C4-2B (cell line): ENCODE results near the gene NCOR2.

Experiments used
- ZFX ChIP-seq: fragments of 450-650 bp; IDR thresholded peaks from 2 replicates; pipeline ENCODE4 v1.6.1; 2017
- TF ChIP-seq, protein P1 (sequence below): fragments of 450-650 bp; conservative IDR thresholded peaks from 2 replicates; pipeline ENCODE4 v1.5.1; 2017; ENCODE audit warnings: mild to moderate bottlenecking

- TF ChIP-seq, protein P1, sequence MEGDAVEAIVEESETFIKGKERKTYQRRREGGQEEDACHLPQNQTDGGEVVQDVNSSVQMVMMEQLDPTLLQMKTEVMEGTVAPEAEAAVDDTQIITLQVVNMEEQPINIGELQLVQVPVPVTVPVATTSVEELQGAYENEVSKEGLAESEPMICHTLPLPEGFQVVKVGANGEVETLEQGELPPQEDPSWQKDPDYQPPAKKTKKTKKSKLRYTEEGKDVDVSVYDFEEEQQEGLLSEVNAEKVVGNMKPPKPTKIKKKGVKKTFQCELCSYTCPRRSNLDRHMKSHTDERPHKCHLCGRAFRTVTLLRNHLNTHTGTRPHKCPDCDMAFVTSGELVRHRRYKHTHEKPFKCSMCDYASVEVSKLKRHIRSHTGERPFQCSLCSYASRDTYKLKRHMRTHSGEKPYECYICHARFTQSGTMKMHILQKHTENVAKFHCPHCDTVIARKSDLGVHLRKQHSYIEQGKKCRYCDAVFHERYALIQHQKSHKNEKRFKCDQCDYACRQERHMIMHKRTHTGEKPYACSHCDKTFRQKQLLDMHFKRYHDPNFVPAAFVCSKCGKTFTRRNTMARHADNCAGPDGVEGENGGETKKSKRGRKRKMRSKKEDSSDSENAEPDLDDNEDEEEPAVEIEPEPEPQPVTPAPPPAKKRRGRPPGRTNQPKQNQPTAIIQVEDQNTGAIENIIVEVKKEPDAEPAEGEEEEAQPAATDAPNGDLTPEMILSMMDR, result no peak
- TF ChIP-seq ZFX, result no peak
Measured at GRCh38 chr12:124581307-124582107, 14.1 kb upstream of the NCOR2 start.
